Measurements from ENCODE around the gene GZMM. TPM values are rescaled to one million over a fixed set of nuclear protein-coding genes. Genes with fewer than 3 reads are reported as not detected.

Gene GZMM
- total and polyA plus RNA-seq, 12 donors = 0.35 to 2.4 (median 1.2) TPM; not detected in 4

GRCh38 chr19:504616-505015 lies 39.2 kb upstream of the GZMM start:
- no peak for TF ChIP-seq POLR2A (IDR thresholded peaks at IDR 0.05)
- TF ChIP-seq, protein P1, sequence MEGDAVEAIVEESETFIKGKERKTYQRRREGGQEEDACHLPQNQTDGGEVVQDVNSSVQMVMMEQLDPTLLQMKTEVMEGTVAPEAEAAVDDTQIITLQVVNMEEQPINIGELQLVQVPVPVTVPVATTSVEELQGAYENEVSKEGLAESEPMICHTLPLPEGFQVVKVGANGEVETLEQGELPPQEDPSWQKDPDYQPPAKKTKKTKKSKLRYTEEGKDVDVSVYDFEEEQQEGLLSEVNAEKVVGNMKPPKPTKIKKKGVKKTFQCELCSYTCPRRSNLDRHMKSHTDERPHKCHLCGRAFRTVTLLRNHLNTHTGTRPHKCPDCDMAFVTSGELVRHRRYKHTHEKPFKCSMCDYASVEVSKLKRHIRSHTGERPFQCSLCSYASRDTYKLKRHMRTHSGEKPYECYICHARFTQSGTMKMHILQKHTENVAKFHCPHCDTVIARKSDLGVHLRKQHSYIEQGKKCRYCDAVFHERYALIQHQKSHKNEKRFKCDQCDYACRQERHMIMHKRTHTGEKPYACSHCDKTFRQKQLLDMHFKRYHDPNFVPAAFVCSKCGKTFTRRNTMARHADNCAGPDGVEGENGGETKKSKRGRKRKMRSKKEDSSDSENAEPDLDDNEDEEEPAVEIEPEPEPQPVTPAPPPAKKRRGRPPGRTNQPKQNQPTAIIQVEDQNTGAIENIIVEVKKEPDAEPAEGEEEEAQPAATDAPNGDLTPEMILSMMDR (IDR thresholded peaks at IDR 0.05) = no peak
- no peaks in the 10 kb centered on the region for H3K9me3 ChIP-seq (replicated peaks in 1 of 3)
- 86 to 100% (median 90%) methylated on average over 2 to 14 of the region's 14 CpGs for WGBS, 4 donors
- no peaks in the 10 kb centered on the region for H3K27me3 ChIP-seq
- H3K27ac ChIP-seq = no peak overlapping the region
- intact Hi-C loops (cut with DNase I) = no loop called here
- H3K36me3 ChIP-seq (replicated peaks in 1 of 2) = no peaks in the 10 kb centered on the region
- DNase-seq = peak in 1 of 7 donors; percentile 21
- H3K4me1 ChIP-seq (replicated peaks in 1 of 2) = peaks cover 9 to 17% of the 10 kb centered on the region in 2 donors
- H3K4me3 ChIP-seq = no peak overlapping the region

DNA sequence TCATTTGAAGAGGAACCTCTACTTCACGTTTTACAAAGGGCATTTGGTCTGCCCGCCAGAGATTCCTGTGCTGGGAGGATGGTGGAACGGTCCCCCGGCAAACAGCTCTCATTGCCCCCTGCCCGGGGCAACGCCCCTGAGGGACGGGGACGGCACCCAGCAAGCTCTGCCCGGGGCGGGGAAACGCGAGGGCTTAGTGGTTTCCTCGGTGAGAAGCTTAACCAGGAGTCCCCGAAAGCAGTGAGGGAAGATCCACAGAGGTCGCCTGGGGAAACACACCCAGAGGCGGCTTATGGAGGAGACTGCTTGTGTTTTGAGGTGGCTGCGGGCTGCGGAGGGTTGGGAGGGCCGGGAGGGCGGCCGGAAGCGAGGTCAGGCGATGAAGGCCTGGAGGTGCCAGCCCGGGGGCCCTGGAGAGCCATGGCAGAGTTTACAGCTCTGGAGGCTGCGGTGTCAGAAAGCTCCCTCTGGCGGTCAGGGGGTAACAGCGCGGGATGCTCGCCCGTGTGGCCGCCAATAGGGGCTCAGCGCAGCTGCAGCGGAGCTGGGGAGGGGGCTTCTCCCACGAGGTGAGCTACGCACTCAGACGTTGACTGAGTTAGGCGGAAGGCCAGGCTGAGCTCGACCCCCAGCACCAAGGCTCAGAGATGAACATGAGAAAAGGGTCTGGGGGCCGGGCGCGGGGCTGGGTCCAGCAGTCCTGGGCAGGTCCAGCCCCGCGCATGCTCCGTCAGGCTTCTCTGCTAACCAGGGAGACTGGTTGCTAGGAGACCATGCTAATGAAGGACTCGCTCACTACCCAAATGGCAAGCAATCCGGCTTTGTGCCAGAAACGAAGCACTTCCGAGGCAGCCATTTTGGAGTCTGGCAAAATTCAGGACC lies 37.2 kb upstream of the GZMM start:
- DNase-seq = peak; percentile 98 to 100 (median 100)

DNA sequence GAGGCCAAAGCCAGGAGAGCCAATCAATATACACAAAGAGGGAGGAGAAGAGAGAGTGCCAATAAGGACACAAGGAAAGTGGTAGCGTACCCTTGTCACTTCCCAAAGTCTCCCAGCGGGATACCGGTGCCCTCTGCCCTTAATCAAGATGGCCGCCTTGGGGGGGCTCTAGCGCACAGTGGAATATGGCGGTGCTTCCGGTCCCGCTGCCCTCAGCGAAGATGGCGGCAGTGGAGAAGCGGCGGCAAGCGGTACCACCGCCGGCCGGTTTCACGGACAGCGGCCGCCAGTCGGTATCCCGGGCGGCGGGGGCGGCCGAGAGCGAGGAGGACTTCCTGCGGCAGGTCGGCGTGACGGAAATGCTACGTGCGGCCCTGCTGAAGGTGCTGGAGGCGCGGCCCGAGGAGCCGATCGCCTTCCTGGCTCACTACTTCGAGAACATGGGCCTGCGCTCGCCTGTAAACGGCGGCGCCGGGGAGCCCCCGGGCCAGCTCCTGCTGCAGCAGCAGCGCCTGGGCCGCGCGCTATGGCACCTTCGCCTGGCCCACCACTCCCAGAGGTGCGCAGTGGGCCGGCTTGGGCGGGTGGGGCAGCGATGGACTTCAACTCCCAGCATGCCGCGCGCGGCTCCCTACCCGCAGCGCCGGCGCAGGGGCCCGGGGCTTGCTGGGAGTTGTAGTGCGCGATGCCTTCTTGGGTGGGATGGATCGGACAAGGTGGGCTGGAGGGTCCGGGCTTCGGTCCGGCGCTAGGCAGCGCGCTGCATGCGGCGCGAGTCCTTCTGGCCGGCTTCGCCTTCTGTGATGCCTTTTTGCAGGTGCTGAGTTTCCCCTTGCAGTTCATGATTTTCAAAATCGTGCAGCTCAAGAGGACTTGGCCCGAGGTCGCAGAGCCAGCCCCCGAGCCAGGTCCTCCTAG lies 36.3 kb upstream of the GZMM start, which contains the start of gene TPGS1:
TPGS1 (plus strand) TSS at position 212 of the 918 bp plus-strand sequence; CDS start at position 222, 10 bp downstream.
- TF ChIP-seq, protein P1 (IDR thresholded peaks at IDR 0.05) = peak in 2 of 6 experiments; percentile 6 to 32
- TF ChIP-seq POLR2A (IDR thresholded peaks at IDR 0.05) = peak in 1 of 2 donors; percentile 28
- peaks cover 9 to 29% of the 10 kb centered on the region in 2 donors for H3K4me1 ChIP-seq (replicated peaks in 1 of 2)
- no peaks in the 10 kb centered on the region for H3K36me3 ChIP-seq (replicated peaks in 1 of 2)
- no peaks in the 10 kb centered on the region for H3K27me3 ChIP-seq
- WGBS, 4 donors = 0 to 1% (median 0%) methylated on average over 8 to 81 of the region's 81 CpGs
- intact Hi-C loops (cut with DNase I) = no loop called here
- H3K4me3 ChIP-seq = peak within 1 kb of the TSS; percentile 68 to 98 (median 86)
- no peaks in the 10 kb centered on the region for H3K9me3 ChIP-seq (replicated peaks in 1 of 3)
- peak in 6 of 7 donors; percentile 69 to 78 (median 72) for DNase-seq
- peak within 1 kb of the TSS; percentile 51 to 92 (median 89) for H3K27ac ChIP-seq

More for the DNA sequence above, 37.2 kb upstream of the GZMM start:
- 3 to 5% (median 4%) methylated on average over 23 to 48 of the region's 48 CpGs for WGBS, 4 donors
- Histone ChIP-seq H3K4me1 (replicated peaks in 1 of 2) (peaks cover 9 to 29% of the 10 kb centered on the region in 2 donors), H3K4me3 (peak overlapping the region in 2 of 4 donors; percentile 59 to 88), H3K36me3 (replicated peaks in 1 of 2) (no peaks in the 10 kb centered on the region), H3K9me3 (replicated peaks in 1 of 3) (no peaks in the 10 kb centered on the region), H3K27me3 (no peaks in the 10 kb centered on the region), H3K27ac (peak overlapping the region; percentile 51 to 92 (median 89))
- TF ChIP-seq, protein P1 (IDR thresholded peaks at IDR 0.05) = peak; percentile 89 to 99 (median 97)
- no peak for TF ChIP-seq POLR2A (IDR thresholded peaks at IDR 0.05)
- intact Hi-C loops (cut with DNase I) = no loop called here

Data from adrenal gland (tissue), 12 donors.